HG02798 (cell line): ENCODE results near the gene SLC22A23.

Experiments
- ATAC-seq: cut with Tn5 transposase; IDR thresholded peaks from one replicate; pipeline ENCODE4 v1.9.1; 2021; ENCODE audit warnings: mild to moderate bottlenecking; ENCODE audit not compliant: unreplicated experiment, poor library complexity

SLC22A23 gene

GRCh38 chr6:3447005-3447404, 9.8 kb downstream of the SLC22A23 start:
- no peak for ATAC-seq

- ATAC-seq: no peak
Observed at GRCh38 chr6:3446184-3446583, 10.7 kb downstream of the SLC22A23 start.

- ATAC-seq: no peak
Observed at GRCh38 chr6:3444276-3445088, 12.4 kb downstream of the SLC22A23 start.

- no peak for ATAC-seq
Observed at GRCh38 chr6:3443221-3443515, 13.7 kb downstream of the SLC22A23 start.

GRCh38 chr6:3442431-3443220, 14.2 kb downstream of the SLC22A23 start:
- ATAC-seq: no peak

GRCh38 chr6:3440911-3441310, 15.9 kb downstream of the SLC22A23 start:
- no peak for ATAC-seq

- no peak for ATAC-seq
Observed at GRCh38 chr6:3439961-3440360, 16.9 kb downstream of the SLC22A23 start.

- no peak for ATAC-seq
Observed at GRCh38 chr6:3438190-3439167, 18.4 kb downstream of the SLC22A23 start.

GRCh38 chr6:3433005-3433404, 23.8 kb downstream of the SLC22A23 start:
- ATAC-seq: no peak

- ATAC-seq: no peak
Observed at GRCh38 chr6:3432416-3432815, 24.4 kb downstream of the SLC22A23 start.

GRCh38 chr6:3431994-3432393, 24.9 kb downstream of the SLC22A23 start:
- ATAC-seq: no peak

GRCh38 chr6:3429211-3429610, 27.6 kb downstream of the SLC22A23 start:
- ATAC-seq: no peak

GRCh38 chr6:3428700-3429099, 28.1 kb downstream of the SLC22A23 start:
- no peak for ATAC-seq

- ATAC-seq: no peak
Observed at GRCh38 chr6:3428247-3428646, 28.6 kb downstream of the SLC22A23 start.

GRCh38 chr6:3427687-3428085, 29.2 kb downstream of the SLC22A23 start:
- no peak for ATAC-seq

GRCh38 chr6:3426927-3427686, 29.7 kb downstream of the SLC22A23 start:
- ATAC-seq: no peak

- ATAC-seq: no peak
Observed at GRCh38 chr6:3426091-3426926, 30.5 kb downstream of the SLC22A23 start.

GRCh38 chr6:3425574-3425973, 31.3 kb downstream of the SLC22A23 start:
- ATAC-seq: no peak
